ENCODE measurements around the gene PRKG2. TPM values are rescaled to one million over a fixed set of nuclear protein-coding genes. Genes with fewer than 3 reads are reported as not detected.

Gene PRKG2
- total and polyA plus RNA-seq, 2 donors (not counting 3 experiments of a cell fraction or from before 2014, with no cell fraction given): not detected

GRCh38 chr4:81196126-81196650, 18.8 kb downstream of the PRKG2 start:
- POLR2A ChIA-PET: no interaction called here
- intact Hi-C loops (cut with micrococcal nuclease): no loop called here
- no peaks in the 10 kb centered on the region for H3K27me3 ChIP-seq (ENCODE audit: control insufficient read depth in 2 of 2, insufficient read depth in 2 of 2, low read length in 2 of 2)
- DNase-seq (ENCODE audit: low read depth, low spot score): no peak
- no peaks in the 10 kb centered on the region for H4K20me1 ChIP-seq (replicated peaks; ENCODE audit: control insufficient read depth, extremely low read depth, insufficient read depth, low read length)
- no peak overlapping the region for H3K4me3 ChIP-seq (replicated peaks in 1 of 3; ENCODE audit: insufficient read depth in 1 of 3, low read depth in 1 of 3, low read length in 3 of 3)
- no peaks in the 10 kb centered on the region for H3K36me3 ChIP-seq (ENCODE audit: control insufficient read depth in 2 of 2, extremely low read depth in 1 of 2, insufficient read depth in 2 of 2, low read length in 2 of 2)
- no TSS peak for BruUV-seq (replicated peaks)
- no peaks in the 10 kb centered on the region for H3K79me2 ChIP-seq (ENCODE audit: control insufficient read depth, insufficient read depth, low read length)
- FAIRE-seq: no peak
- no peak overlapping the region for H2AFZ ChIP-seq (ENCODE audit: low read depth, low read length)
- no peaks in the 10 kb centered on the region for H3K9me1 ChIP-seq (replicated peaks; ENCODE audit: control insufficient read depth, extremely low read depth, insufficient read depth, low read length)
- no peak overlapping the region for H3K9ac ChIP-seq (replicated peaks; ENCODE audit: extremely low read depth, insufficient read depth, low read length)
- CTCF ChIA-PET: no interaction called here
- no peak overlapping the region for H3K27ac ChIP-seq (ENCODE audit: insufficient read depth, low read depth, low read length)
- dilution Hi-C loops (cut with MboI; ENCODE audit: extremely low pct_ligation_motif_present, low sequenced_read_pairs): no loop called here
- H3K4me2 ChIP-seq (ENCODE audit: insufficient read depth, low read length): no peak overlapping the region
- H3K9me3 ChIP-seq (replicated peaks; ENCODE audit: control insufficient read depth, insufficient read depth, low read length): no peaks in the 10 kb centered on the region
- TF ChIP-seq POLR2AphosphoS5 (IDR thresholded peaks at IDR 0.05; ENCODE audit: insufficient read depth, low read depth, low read length): no peak
- no peaks in the 10 kb centered on the region for H3K4me1 ChIP-seq (ENCODE audit: control insufficient read depth, extremely low read depth, insufficient read depth, low read length)

- Histone ChIP-seq H2AFZ (ENCODE audit: low read depth, low read length) (no peak overlapping the region), H3K36me3 (ENCODE audit: control insufficient read depth in 2 of 2, extremely low read depth in 1 of 2, insufficient read depth in 2 of 2, low read length in 2 of 2) (no peaks in the 10 kb centered on the region), H3K9me1 (replicated peaks; ENCODE audit: control insufficient read depth, extremely low read depth, insufficient read depth, low read length) (no peaks in the 10 kb centered on the region), H3K27me3 (ENCODE audit: control insufficient read depth in 2 of 2, insufficient read depth in 2 of 2, low read length in 2 of 2) (no peaks in the 10 kb centered on the region), H3K27ac (ENCODE audit: insufficient read depth, low read depth, low read length) (no peak overlapping the region), H3K4me1 (ENCODE audit: control insufficient read depth, extremely low read depth, insufficient read depth, low read length) (no peaks in the 10 kb centered on the region), H3K9ac (replicated peaks; ENCODE audit: extremely low read depth, insufficient read depth, low read length) (no peak overlapping the region), H3K4me3 (replicated peaks in 1 of 3; ENCODE audit: insufficient read depth in 1 of 3, low read depth in 1 of 3, low read length in 3 of 3) (no peak overlapping the region), H4K20me1 (replicated peaks; ENCODE audit: control insufficient read depth, extremely low read depth, insufficient read depth, low read length) (no peaks in the 10 kb centered on the region), H3K4me2 (ENCODE audit: insufficient read depth, low read length) (no peak overlapping the region), H3K9me3 (replicated peaks; ENCODE audit: control insufficient read depth, insufficient read depth, low read length) (no peaks in the 10 kb centered on the region), H3K79me2 (ENCODE audit: control insufficient read depth, insufficient read depth, low read length) (no peaks in the 10 kb centered on the region)
- POLR2A ChIA-PET: no interaction called here
- intact Hi-C loops (cut with micrococcal nuclease): no loop called here
- dilution Hi-C loops (cut with MboI; ENCODE audit: extremely low pct_ligation_motif_present, low sequenced_read_pairs): no loop called here
- BruUV-seq (replicated peaks): no TSS peak
- FAIRE-seq (no peak), DNase-seq (ENCODE audit: low read depth, low spot score) (no peak)
- CTCF ChIA-PET: no interaction called here
- TF ChIP-seq FOS (IDR thresholded peaks at IDR 0.05; ENCODE audit: borderline replicate concordance, insufficient read depth, low read length): no peak
- no peak for TF ChIP-seq MYC (IDR thresholded peaks at IDR 0.05; ENCODE audit: low read depth, low read length)
- no peak for TF ChIP-seq MAX (IDR thresholded peaks at IDR 0.05; ENCODE audit: insufficient read depth, insufficient read length)
- TF ChIP-seq JUN (IDR thresholded peaks at IDR 0.05; ENCODE audit: borderline replicate concordance, insufficient read depth, insufficient read length, low read depth): no peak
- TF ChIP-seq EZH2 (IDR thresholded peaks at IDR 0.05; ENCODE audit: borderline replicate concordance, low read depth, low read length, severe bottlenecking): no peak
- TF ChIP-seq GATA2 (IDR thresholded peaks at IDR 0.05; ENCODE audit: insufficient read depth, insufficient read length, low read depth, low read length): no peak
- TF ChIP-seq POLR2A (IDR thresholded peaks at IDR 0.05; ENCODE audit: low read depth, low read length): no peak
- TF ChIP-seq CTCF (IDR thresholded peaks at IDR 0.05; ENCODE audit: extremely low read depth in 1 of 2, insufficient read depth in 1 of 2, low read depth in 1 of 2, low read length in 2 of 2): no peak
- TF ChIP-seq POLR2AphosphoS5 (IDR thresholded peaks at IDR 0.05; ENCODE audit: insufficient read depth, low read depth, low read length): no peak
Measured at GRCh38 chr4:81195475-81195874, 19.5 kb downstream of the PRKG2 start.

Data from endothelial cell of umbilical vein (primary cell).